GM19025 (cell line): ENCODE results near the gene OMP.

Experiments used
- ATAC-seq: cut with Tn5 transposase; IDR thresholded peaks from one replicate; pipeline ENCODE4 v1.9.1; 2021; ENCODE audit warnings: mild to moderate bottlenecking, low read depth, moderate library complexity; ENCODE audit not compliant: unreplicated experiment

The OMP gene

GRCh38 chr11:77151804-77152509 lies 49.3 kb downstream of the OMP start:
- ATAC-seq: no peak

DNA sequence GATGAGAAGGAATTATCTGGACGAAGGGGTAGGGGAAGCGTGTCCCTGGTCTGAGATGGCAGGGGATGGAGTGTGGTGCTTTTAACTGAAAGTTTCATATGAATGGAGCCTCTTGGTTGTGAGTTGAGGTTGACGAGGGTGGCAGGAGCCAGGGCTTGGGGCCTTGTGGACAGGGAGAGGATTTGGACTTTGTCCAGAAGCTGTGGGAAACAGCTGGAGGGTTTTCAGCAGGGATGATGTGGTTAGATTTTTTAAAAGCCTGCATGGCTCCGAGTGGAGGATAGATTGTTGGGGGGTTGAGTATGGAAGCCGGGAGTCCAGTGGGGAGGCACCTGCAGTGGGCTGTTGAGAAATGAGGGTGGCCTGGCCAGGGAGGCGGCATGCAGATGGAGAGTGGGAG lies 50.2 kb downstream of the OMP start:
- no peak for ATAC-seq
